Testis (tissue), 3 donors: Measurements from ENCODE around the gene NFKBIB. TPM values are rescaled to one million over a fixed set of nuclear protein-coding genes. Genes with fewer than 3 reads are reported as not detected.

Experiments used
- DNase-seq: peaks from one replicate; pipeline ENCODE4 v3.0.0-alpha.2; 2019
- H3K27ac ChIP-seq, 2 donors: fragments of 200-600 bp; sonication (generic); one replicate each; pipeline ENCODE4 v1.5.1; 2019
- H3K27me3 ChIP-seq: fragments of 200-600 bp; sonication (generic); one replicate; pipeline ENCODE4 v1.5.1; 2019
- H3K36me3 ChIP-seq: fragments of 200-600 bp; sonication (generic); one replicate; pipeline ENCODE4 v1.5.1; 2017; ENCODE audit warnings: low read depth; ENCODE audit errors: missing control alignments
- H3K4me1 ChIP-seq: fragments of 200-600 bp; sonication (generic); one replicate; pipeline ENCODE4 v1.5.1; 2019
- H3K4me3 ChIP-seq, 2 donors: fragments of 200-600 bp; sonication (generic); one replicate each; pipeline ENCODE4 v1.5.1; 2017 to 2019
- H3K9me3 ChIP-seq: fragments of 200-600 bp; sonication (generic); one replicate; pipeline ENCODE4 v1.5.1; 2017
- CTCF ChIP-seq, 3 experiments: fragments of 450-650 bp in 2 of 3; fragments of 200-600 bp in 1 of 3; sonication (generic) in 1 of 3; IDR thresholded peaks; one replicate each; pipeline ENCODE4 v1.5.1; 2016 to 2019; ENCODE audit warnings: antibody characterized with exemption in 3 of 3, mild to moderate bottlenecking in 2 of 3, moderate library complexity in 1 of 3
- POLR2A ChIP-seq: fragments of 450-650 bp; IDR thresholded peaks from one replicate; pipeline ENCODE4 v1.6.1; 2017; ENCODE audit warnings: antibody characterized with exemption, mild to moderate bottlenecking, moderate library complexity
- WGBS, 2 donors: methylation state at CpG; one replicate each; pipeline ENCODE4 v1.1.5; 2018; 5-methylcytosine and 5-hydroxymethylcytosine counted together
- intact Hi-C: fragments of 100-400 bp; cut with DNase I; formaldehyde crosslinking; loops from one replicate; pipeline ENCODE4 v1.15.1; 2023; ENCODE audit warnings: low total_unique reads
- polyA plus RNA-seq: library from polyadenylated mRNA; stranded (reverse); fragments of 350-450 nt; fragmentation: Illumina TruSeq; extraction: RNeasy Lipid Tissue Mini Kit (QIAGEN cat#74804); gene quantifications from one replicate; pipeline ENCODE4 v1.2.3, GENCODE V29; 2014; ENCODE audit warnings: low read depth, low replicate concordance; ENCODE audit not compliant: insufficient read depth
- total RNA-seq, 2 donors: library from RNA; depleted of rRNA; stranded (reverse); fragments of >200 nt; gene quantifications; one replicate each; pipeline ENCODE4 v1.2.3, GENCODE V29; 2016

Gene NFKBIB
- total and polyA plus RNA-seq, 3 donors from 2014 or later = 70.1 to 100 (median 88.0) TPM

DNA sequence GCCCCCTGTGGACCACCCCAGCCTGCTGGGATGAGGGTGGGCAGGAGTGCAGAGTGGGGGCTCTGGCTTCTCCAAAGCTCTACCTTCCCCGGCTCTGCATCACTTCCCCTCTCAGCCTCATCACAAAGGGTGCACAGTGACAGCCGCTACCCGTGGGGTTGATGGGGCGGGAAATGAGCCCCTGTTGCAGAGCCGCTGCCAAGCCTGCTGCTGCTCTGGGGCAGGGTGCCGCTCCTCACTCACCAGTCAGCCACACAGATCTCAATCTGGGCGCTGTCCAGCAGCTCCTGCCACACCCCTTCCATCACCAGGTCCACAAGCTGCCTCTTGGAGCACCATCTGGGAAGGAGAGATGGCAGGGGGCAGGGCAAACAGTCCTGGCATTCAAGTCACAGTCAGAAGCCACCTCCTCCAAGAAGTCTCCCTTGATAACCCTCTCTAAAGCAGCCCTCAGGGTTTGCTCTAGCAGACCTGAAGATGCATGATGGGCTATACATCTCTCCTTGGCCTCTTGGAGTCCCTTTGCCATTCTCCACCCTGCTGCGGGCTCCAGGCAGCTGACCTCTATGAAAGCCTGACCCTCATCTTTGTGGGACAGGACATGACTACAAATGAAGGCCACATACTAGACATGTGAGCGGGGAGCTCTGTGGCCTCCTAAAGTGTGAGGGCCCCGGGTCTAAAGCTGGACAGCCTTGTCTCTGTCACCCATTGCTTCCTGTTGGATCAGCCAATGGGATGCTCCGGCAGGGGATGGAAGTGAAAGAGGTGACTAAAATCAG lies 46.7 kb downstream of the NFKBIB start:
- intact Hi-C loops = no loop called here
- Histone ChIP-seq H3K4me1 (no peaks in the 10 kb centered on the region), H3K36me3 (no peaks in the 10 kb centered on the region), H3K27ac (no peak overlapping the region), H3K27me3 (no peaks in the 10 kb centered on the region), H3K9me3 (no peaks in the 10 kb centered on the region), H3K4me3 (no peak overlapping the region)
- DNase-seq = no peak
- 63 to 84% methylated on average over 3 to 11 of the region's 11 CpGs for WGBS, 2 donors
- TF ChIP-seq CTCF (IDR thresholded peaks at IDR 0.05) (no peak), POLR2A (no peak)

GRCh38 chr19:38949580-38950367 lies 50.0 kb downstream of the NFKBIB start:
- WGBS, 2 donors = 19 to 21% methylated on average over 10 to 53 of the region's 72 CpGs
- intact Hi-C loops = no loop called here
- Histone ChIP-seq H3K27ac (no peak overlapping the region), H3K4me1 (no peaks in the 10 kb centered on the region), H3K4me3 (peak overlapping the region; percentile 42 to 50), H3K9me3 (no peaks in the 10 kb centered on the region), H3K36me3 (no peaks in the 10 kb centered on the region), H3K27me3 (no peaks in the 10 kb centered on the region)
- no peak for TF ChIP-seq CTCF (IDR thresholded peaks at IDR 0.05)
- TF ChIP-seq POLR2A = no peak
- DNase-seq = peak; percentile 97

- Histone ChIP-seq H3K9me3 (no peaks in the 10 kb centered on the region), H3K4me3 (no peak overlapping the region), H3K36me3 (no peaks in the 10 kb centered on the region), H3K27me3 (no peaks in the 10 kb centered on the region), H3K4me1 (no peaks in the 10 kb centered on the region), H3K27ac (no peak overlapping the region)
- no peak for DNase-seq
- no peak for TF ChIP-seq POLR2A
- TF ChIP-seq CTCF (IDR thresholded peaks at IDR 0.05) = no peak
- intact Hi-C loops = no loop called here
- WGBS, 2 donors = 68 to 87% methylated on average over 3 of the region's 3 CpGs
Measured at GRCh38 chr19:38951187-38951586, 51.4 kb downstream of the NFKBIB start.

DNA sequence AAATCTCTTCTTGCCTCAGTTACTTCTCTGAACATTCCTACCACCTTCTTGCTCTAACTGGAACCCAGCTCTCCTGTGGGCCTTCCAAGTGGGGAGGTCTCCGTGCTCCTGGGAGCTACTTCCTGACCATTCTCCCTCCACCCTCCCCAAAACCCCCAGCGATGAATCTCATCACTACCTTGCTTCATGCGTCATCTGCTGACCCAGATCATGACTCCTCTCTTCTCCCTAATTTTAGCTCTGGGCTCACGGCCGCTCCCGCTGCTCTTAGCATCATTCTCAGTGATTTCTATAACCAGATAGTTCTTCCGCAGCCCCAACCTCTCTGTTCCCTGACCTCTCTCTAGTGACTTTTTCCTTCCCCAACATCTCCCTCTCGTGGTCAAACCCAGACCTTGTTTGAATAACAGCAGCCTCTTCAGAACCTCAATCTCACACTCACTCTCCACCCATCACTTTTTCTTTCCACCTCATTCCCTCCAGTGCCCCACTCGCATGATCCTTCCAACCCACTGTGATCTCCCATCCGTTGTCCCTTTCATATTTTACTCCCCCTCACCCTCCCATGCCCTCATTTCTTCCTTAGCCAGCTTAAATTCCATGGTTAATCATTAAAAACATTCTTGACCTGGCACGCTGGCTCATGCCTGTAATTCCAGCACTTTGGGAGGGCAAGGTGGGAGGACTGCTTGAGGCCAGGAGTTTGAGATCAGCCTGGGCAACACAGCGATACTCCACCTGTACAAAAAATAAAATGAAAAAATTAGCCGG lies 52.8 kb downstream of the NFKBIB start:
- intact Hi-C loops = no loop called here
- Histone ChIP-seq H3K27ac (no peak overlapping the region), H3K27me3 (no peaks in the 10 kb centered on the region), H3K9me3 (no peaks in the 10 kb centered on the region), H3K4me1 (no peaks in the 10 kb centered on the region), H3K4me3 (no peak overlapping the region), H3K36me3 (no peaks in the 10 kb centered on the region)
- WGBS, 2 donors = 75 to 80% methylated on average over 13 of the region's 13 CpGs
- TF ChIP-seq POLR2A (no peak), CTCF (IDR thresholded peaks at IDR 0.05) (peak in 2 of 3 experiments; percentile 16 to 24)
- peak; percentile 70 for DNase-seq
